Mammary epithelial cell (primary cell): ENCODE measurements around the gene KIF23.

Source experiments
- EZH2 ChIP-seq: IDR thresholded peaks from 2 replicates; pipeline ENCODE4 v1.6.1; 2012; ENCODE audit warnings: low read length, inconsistent platforms, borderline replicate concordance
- TF ChIP-seq, protein P1 (sequence below), 2 donors: IDR thresholded peaks in 1 of 2; conservative IDR thresholded peaks in 1 of 2; 2 replicates each; pipeline ENCODE4 v1.5.1; 2011 to 2012; ENCODE audit warnings: inconsistent platforms in 2 of 2, low read length in 2 of 2, mild to moderate bottlenecking in 2 of 2, control low read depth in 1 of 2, low read depth in 1 of 2; ENCODE audit not compliant: insufficient read depth in 1 of 2; ENCODE audit errors: extremely low read depth in 1 of 2

DNA sequence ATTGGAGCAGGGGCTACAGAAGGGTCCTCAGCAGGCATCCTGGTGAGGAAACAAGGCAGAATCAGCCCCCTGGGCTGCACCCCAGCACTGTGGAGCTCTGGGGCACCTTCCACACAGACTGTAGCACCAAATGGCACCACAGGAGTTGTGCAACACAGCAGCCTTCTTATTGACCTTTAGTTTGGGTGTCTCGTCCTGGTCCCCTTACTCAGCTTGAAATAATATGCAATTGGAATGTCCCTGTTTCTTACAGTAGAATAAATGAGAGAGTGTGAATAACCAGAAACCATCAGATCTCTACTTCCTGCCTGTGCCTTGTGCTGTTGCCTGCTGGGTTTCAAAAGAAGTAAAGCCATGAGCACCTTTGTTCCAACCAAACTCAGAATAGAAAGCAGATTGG lies 82.9 kb downstream of the KIF23 start:
- TF ChIP-seq, protein P1, sequence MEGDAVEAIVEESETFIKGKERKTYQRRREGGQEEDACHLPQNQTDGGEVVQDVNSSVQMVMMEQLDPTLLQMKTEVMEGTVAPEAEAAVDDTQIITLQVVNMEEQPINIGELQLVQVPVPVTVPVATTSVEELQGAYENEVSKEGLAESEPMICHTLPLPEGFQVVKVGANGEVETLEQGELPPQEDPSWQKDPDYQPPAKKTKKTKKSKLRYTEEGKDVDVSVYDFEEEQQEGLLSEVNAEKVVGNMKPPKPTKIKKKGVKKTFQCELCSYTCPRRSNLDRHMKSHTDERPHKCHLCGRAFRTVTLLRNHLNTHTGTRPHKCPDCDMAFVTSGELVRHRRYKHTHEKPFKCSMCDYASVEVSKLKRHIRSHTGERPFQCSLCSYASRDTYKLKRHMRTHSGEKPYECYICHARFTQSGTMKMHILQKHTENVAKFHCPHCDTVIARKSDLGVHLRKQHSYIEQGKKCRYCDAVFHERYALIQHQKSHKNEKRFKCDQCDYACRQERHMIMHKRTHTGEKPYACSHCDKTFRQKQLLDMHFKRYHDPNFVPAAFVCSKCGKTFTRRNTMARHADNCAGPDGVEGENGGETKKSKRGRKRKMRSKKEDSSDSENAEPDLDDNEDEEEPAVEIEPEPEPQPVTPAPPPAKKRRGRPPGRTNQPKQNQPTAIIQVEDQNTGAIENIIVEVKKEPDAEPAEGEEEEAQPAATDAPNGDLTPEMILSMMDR (conservative IDR thresholded peaks at IDR 0.05 in 1 of 2, IDR thresholded peaks at IDR 0.05 in 1 of 2; ENCODE audit: extremely low read depth in 1 of 2, insufficient read depth in 1 of 2, low read depth in 1 of 2, low read length in 2 of 2), result no peak
- no peak for TF ChIP-seq EZH2
